ENCODE results near the gene TOX2. TPM values are rescaled to one million over a fixed set of nuclear protein-coding genes. Genes with fewer than 3 reads are reported as not detected.
A peak's percentile ranks its signal among the peaks of the same experiment; 100 is the strongest.

TOX2 gene
- total RNA-seq, 1 donor from 2014 or later, result 3.9 TPM

DNA sequence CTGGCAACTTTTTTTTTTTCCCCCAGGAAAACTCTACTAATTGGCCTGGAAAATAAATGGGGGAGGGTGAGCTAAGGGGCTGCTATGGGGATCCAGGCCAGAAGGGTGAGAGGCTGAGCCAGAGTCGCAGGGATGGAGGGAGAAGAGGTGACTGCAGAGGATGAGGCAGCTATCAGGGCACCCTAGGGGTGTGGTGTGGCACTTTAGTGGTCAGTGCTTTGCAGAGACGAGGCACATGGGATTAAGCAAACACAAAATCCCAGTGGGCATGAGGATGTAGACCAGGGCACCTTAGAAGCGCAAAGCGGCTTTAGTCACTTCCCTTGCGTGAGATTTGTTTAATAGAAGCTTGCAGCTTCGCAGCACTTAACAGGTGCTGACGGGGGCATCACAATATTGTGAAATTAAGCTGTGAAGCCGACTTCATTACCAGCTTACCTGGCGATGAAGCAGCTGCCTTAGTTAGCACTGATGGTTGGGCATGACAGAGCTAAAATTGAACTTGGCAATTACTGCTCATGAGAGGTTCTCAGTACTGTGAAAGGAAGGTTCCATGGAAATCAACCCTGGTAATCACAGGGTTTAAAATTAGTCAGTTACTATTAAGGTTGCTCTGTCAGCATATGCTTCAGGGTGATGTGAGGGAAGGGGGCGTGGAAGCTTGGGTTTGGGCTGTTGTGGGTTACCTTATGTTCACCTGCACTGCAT, 26.0 kb downstream of the TOX2 start:
- no peak for DNase-seq (ENCODE audit: low spot score)

DNA sequence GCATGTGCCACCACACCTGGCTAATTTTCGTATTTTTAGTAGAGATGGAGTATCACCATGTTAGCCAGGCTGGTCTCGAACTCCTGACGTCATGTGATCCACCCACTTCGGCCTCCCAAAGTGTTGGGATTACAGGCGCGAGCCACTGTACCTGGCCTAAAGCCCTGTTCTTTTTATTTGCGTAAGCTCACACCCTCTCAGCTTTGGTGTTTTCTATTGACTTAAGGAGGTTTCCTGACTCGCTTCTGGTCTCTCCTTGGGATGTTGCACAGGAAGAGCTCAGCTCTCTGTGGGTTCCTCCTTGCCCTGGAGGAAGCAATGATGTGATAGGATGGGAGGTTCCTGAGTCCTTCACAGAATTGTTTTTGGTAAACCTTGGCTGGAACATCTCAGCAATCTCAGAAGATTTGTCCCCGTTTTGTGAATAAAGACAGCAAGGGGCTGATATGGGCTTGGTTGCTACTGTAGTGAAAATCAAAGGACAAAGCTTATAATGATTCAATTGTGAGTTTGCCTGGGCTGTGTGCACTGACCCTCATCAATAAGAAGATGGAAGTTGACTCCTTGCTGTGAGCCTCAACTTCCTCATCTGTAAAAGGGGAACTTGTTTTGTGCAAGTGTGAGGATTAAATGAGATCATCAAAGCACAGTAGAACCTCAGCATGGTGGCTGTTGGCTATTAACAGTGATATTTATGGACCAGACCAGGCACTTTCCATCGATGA, 27.0 kb downstream of the TOX2 start:
- DNase-seq (ENCODE audit: low spot score), result no peak

DNA sequence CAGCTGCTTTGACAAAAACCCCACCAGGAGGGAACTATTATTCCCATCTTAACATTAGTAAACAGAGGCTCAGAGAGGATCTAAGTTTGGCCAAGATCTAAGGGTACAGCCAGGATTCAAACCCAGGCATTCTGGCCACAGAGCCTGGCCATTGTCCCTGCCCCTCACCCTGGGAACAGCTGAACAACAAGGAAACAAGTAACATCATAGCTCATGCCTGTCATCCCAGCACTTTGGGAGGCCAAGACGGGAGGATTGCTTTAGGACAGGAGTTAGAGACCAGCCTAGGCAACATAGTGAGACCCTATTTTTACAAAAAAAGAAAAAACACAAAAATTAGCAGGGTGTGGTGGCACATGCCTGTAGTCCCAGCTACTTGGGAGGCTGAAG, 27.5 kb downstream of the TOX2 start:
- no peak for DNase-seq (ENCODE audit: low spot score)

DNA sequence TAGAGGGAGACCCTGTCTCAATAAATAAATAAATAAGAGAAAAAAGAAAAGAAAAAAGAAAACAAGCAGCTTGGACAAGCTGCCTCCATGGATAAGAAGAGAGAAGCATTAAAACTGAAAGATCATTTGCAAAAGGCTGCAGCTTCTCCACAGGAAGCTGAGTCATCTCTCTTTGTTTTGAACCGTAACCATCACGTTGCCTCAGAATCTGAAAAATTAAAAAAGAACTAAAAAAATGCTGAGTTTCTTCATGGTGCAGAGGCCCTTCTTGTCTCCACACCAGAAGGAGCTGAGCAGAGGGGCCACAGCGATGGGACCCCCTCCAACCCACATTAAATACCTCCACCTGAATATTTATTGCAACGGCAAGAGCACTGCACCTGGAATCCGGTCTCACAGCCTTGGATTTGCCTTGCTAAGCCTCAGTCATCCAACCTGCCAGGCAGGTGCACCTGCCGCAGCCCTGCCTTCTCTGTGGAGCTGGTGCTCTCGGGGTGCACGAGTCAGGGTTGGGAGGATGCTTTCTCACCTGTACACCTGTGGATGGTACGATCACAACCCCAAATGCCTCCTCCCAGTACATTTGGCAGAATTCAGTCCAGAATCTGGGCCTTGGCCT, 28.1 kb downstream of the TOX2 start:
- DNase-seq (ENCODE audit: low spot score), result no peak

DNA sequence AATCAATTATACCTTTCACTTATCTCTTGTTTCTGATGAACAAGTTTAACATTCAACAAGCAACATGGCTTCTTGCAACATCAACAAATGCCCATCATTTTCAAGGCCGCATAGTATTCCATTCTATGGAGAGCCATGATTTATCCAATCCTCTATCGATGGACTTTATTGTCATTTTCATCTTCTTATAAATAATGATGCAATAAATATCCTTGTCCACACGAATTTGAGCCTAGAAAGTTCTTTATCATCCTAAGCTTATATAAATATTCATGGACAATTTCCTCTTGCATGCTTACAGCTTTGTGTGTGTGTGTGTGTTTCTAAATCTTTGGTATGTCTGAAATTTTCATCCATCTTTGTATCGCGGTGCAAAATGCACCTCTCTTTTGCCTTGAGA, 29.1 kb downstream of the TOX2 start:
- DNase-seq (ENCODE audit: low spot score), result no peak

DNA sequence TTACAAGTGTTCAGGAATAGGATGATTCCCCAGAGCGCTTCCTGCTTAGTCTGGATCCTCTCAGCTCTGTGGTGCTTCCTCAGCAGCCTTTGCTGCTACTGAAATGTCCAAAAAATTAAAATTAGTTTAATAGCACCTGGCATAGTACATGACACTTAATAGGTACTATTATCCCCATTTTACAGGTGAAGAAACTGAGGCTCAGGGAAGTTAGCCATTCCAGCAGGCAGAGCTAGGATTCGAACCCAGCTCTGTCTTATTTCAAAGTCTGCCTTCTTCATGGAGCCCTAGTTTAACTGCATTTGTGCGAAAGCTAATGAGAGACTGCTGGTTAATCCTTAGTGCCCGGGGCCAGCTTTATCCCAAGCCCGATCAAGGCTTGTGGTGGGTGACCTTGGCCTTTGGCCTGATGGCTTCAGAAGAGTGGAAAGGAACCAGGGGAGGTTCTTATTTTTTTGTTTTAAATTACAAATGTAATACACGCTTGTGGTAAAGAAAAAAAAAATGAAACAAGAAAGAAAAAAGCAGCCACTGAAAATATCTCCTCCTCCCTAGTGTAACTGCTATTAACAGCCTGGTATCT, 30.1 kb downstream of the TOX2 start:
- no peak for DNase-seq (ENCODE audit: low spot score)

DNA sequence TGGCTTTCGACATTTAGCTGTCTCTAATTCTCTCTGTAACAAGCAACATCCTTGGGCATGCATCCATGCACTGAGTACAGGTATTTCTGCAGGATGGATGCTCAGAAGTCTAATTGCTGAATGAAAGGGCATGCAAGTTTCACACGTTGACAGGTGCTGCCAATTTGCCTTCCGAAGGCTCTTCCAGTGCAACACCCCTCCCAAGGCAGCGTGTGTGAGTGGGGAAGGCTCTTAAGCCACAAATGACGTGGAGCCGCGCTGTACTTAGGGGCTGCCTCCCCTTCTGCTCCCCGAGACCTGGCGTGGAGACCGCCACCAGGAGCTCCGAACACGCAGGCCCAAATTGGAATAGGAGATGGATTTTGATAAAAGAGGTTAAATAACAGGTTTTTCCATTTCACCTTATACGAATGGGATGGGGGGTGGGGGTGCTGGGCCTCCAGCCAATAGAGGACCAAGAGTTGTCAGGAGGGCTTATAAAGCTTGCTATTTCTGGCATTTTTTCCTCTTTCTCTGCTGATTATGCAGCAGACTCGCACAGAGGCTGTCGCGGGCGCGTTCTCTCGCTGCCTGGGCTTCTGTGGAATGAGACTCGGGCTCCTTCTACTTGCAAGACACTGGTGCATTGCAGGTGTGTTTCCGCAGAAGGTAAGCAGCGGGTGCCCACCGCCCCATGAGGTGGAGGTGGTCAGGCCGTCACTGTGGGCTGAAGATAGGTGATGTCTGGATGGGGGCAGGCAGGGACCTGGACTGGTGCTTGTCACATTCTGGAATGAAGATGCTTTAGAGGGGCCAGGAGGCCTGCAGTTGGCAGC, 30.9 kb downstream of the TOX2 start:
- DNase-seq (ENCODE audit: low spot score), result no peak

DNA sequence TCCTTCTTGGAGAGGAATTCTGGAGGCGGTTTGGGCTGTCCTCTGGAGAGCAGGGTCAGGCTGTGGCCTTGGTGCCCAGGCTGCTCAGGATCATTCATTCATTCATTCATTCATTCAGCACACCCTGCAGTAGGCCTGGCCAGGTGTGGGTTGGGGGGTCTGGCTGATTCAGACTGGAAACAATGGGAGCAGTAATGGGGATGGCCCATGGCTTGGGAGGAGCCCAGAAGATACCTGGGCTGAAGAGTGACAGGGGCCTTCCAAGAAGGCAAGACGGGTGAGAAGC, 31.5 kb downstream of the TOX2 start:
- DNase-seq (ENCODE audit: low spot score), result no peak

DNA sequence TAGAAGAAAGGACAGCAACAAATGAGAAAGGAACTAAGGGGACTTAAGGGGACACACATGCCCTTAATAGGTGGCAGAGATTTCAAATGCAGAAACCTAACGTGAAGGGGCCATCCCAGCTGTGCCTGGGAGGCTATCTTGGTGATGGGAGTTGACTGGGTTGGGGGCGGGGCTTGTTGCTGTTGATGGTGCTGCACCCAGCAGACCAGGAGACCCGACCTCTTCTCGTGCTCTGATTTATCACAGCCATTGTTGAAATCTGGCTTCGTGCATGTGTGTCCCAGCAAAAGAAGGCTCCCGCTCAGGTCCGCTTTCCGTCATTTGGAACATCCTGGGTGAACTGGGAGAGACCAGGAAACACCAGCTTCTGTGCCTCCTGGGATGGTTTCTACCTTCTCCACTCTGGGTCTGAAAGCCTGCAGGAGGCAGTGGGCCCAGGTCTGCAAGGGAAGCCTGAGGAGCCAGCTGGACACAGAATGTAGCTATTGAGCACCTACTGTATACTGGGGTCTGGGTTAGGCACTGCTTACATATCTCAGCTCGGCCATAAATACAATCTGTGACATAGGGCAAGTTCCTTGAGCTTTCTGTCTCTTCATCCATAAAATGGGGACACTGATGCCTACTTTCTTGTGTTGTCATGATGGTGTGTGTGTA, 32.1 kb downstream of the TOX2 start:
- no peak for DNase-seq (ENCODE audit: low spot score)

DNA sequence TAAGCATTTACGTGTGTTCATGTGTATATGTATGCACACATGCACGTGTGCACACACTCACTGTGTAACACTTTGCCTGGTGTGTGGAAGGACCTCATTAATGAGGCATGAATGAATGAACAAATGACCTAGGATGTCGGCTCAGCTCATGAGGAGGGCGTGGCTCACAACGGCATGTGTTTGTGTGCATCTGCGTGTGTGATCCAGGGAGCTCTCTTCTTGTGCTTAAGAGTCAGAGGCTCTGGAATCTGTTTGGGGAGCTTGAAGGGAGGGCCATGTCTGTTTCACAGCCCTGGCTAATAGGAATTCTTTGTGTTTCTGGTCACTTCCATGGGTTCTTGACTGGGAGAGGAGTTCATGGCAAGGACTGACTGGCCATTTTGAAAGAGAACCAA, 32.7 kb downstream of the TOX2 start:
- no peak for DNase-seq (ENCODE audit: low spot score)

DNA sequence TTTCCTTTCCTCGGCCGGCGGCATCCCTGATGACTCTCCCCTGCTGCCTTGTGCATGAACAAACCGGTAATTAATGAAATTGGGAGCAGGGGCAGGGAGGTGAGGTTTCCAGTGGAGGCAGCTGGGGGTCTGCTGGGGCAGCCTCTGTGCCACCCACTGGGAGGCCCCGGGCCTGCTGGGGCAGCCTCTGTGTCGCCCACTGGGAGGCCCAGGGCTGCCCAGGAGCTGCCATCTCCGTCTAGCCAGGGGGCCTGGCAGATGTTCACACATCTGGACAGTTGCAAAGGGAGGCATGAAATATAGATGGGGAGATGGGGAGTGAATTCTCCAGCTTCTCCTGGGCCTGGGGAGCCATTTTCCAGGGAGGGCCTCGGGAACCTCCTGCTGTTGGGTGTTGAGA, 33.8 kb downstream of the TOX2 start:
- DNase-seq (ENCODE audit: low spot score), result no peak

DNA sequence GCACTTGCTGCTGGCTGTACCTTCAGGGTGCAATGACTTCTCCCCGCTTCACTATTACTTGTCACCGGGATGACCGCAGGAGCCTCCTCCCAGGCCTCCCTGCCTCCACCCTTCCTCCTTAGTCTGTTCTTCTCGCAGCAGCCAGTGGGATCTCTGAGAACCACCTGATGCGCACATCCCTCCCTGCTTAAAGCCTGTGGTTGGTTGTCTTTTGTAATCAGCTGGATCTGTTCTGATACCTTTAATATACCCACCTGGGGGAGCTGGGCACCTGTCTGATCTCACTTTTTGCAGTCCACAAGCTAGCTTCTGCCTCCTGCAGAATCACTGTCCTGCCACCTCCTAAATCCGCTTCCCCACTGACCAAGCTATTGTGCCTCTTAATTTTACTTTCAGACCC, 34.6 kb downstream of the TOX2 start:
- no peak for DNase-seq (ENCODE audit: low spot score)

DNA sequence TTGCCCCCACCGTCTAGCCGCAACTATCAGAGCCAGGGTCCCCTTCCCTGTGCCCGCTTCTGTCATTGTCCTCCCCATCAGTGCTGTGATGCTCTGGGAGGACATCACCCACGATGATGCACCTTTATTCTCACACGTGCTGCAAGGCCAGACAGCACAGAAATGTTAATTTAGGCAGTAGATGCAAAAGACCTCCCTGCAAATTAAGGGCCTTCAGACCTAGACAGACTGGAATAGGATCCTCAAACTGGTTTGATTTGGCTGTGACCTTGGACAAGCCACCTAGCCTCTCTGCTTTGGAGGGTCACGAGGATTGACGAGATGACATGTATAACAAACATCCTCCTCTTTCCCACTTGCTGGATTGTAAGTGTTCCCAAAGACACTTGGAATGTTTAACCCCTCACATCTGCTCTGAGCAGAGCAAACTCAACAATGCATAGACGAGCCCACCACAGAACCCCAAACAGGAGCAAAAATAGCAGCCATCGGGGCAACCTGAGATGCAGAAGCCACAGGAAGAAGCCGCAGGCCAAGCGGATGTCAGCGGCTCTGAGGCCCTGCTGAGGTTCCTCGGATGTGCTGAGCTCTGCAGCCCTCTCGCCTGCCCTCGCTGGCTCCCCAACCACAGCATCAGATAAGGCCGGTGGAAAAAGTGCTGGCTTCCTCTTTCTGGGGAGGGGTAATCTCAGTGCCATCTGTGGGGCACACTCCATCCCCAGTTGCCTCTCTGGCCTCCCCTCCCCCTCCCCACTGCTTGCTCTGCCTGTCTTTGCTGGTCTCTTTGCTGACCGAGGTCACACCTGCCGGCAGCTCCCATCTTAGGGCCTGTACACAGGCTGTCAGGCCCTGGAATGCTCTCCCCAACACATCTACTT, 35.3 kb downstream of the TOX2 start:
- peak; percentile 57 for DNase-seq (ENCODE audit: low spot score)

DNA sequence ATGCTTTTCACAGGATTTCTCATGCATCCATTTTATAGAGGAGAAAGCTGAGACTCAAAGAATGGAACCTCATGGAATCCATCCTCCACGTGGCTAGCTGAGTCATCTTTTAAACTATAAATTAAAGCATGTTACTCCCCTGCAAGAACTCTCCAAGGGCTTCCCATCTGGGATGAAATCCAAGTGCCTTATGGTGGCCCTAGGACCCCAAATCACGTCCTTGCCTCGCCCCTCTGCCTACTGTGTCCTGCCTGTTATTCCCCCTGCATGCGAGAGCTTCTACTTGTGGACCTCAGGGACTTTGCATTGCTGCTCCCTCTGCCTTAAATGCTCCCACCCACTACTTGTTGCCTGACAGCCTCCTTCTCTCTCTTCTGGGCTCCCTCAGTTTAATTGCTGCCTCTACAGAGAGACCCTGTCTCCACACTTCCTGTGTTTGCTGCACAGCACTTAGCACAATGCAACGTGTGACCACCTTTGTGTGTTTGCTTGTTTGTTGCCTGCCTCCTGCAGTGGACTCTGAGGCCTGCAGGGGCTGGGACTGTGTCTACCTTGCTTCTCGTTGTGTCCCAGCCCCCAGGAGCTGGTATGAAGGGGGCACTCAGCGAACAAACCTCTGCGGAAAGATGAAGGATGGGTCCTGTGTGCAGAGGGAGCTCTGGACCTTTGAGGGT, 39.4 kb downstream of the TOX2 start:
- DNase-seq (ENCODE audit: low spot score), result no peak

DNA sequence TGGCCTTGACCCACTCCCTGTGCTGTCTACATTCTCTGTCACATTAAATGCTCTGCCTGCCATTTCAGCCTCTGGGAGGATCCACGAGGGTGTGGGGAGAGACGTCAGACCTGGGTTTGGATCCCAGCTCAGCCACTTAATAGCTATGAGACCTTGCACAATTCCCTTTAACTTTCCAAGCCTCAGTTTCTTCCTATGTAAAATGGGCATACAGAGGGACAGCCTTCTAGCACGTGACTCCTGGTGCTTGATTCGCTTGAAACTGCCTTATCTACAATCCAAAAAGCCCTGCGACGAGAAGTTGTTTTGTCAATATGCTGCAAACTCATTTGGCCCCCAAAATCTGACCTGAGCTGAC, 40.0 kb downstream of the TOX2 start:
- DNase-seq (ENCODE audit: low spot score), result no peak

DNA sequence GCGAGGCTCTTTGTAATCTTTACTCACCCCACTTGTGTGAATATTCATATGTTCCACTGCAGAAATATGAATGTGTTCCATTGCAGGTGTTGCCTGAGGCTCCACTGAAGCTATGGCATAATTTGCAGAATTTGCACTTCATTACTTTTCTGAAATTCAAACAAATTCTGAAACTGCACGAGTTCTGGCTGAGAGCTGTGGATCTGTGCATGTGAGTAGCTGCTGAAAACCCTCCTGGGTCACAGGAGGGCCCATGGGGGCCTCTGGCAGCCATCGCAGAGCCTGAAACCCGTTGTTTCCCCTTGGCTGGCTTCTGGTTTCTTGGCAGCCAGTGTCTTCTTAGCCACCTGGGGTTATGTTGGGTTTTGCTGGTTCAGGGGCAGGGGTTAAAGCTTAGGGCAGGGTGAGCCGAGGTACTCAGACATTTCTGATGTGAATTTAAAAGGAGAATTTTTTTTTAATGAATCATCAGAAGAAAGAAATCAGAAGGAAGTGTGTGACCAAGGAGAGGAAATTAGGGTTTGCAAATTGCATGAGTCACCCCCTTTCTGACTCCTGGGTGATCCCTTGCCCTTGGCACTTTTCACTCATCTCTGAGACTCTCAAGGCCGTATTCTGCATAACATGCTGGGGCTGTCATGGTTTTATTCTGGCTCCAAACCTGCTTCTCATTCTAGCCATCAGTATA, 40.6 kb downstream of the TOX2 start:
- DNase-seq (ENCODE audit: low spot score), result no peak

DNA sequence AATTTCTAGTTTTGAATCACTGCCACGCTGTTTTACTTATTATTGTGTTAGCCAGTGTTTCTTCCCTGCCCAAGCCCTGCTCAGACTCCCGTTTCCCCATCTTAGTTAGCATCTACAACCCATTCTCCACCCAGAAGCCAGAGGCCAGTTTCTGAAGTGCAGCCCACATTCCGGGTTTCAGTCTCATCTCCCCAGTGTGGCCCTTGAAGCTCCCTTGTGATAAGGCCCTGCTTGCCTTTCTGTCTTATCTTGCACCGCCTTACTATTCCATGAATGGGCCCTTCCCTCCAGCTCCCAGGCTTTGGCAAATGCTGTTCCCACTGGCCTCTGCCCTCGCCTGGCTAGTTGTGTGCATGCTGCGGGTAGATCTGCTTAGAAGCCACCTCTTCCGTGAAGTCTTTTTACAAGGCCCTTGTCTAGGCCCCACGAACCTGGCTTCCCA, 41.1 kb downstream of the TOX2 start:
- no peak for DNase-seq (ENCODE audit: low spot score)

DNA sequence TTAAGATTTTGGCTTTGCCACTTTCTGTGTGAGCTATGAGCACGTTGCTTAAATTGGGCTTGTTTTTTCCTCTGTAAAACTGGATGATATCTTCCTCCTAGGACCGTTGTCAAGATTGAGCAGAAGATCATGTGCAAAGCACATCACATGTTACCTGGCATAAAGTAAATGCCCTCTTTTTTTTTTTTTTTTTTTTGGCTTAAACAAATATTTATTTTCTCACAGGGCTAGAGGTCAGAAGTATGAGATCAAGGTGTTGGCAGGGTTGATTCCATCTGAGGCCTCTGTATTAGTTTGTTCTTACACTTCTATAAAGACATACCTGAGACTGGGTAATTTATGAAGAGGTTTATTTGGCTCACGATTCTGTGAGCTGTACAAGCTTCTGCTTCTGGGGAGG, 42.7 kb downstream of the TOX2 start:
- DNase-seq (ENCODE audit: low spot score), result no peak

DNA sequence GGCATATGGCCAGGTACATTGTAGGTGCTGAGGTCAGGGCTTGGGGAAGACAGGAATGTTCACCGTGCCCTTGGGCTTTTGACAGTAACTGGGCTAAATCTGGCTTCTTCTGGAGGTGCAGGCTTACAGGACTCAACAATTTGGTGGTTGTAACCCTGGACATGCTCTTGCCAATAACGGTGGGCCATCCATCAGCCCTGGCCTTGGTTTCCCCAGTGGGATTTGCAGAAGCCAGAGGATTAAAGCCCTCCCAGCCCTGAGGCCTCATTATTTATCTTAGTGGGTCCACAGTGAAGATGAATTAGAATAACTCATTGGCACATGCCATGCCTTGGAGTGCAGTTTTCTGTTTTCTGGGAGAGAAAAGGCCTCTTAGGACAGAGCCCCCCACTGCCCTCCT, 44.0 kb downstream of the TOX2 start:
- DNase-seq (ENCODE audit: low spot score), result no peak
